Karpas-422 (cell line): ENCODE measurements around the gene RDH13. TPM values are rescaled to one million over a fixed set of nuclear protein-coding genes. Genes with fewer than 3 reads are reported as not detected.
"Not testable (repeated sequence)": the region's sequence is repeated elsewhere in the genome, so short reads cannot be mapped to it uniquely, and the experiment has no call there.

Source experiments
- DNase-seq: peaks from one replicate; pipeline ENCODE4 v3.0.0-alpha.2; 2015
- H2AFZ ChIP-seq: fragments of 200-600 bp; sonication (generic); 2 replicates; pipeline ENCODE4 v1.6.1; 2014; ENCODE audit warnings: antibody characterized with exemption, low read length, mixed read lengths
- H3K27ac ChIP-seq: fragments of 200-600 bp; sonication (generic); 2 replicates; pipeline ENCODE4 v1.5.1; 2014; ENCODE audit warnings: mild to moderate bottlenecking, low read length, moderate library complexity
- H3K27me3 ChIP-seq: fragments of 200-600 bp; sonication (generic); 2 replicates; pipeline ENCODE4 v1.6.1; 2014; ENCODE audit warnings: low read length, mixed read lengths
- H3K36me3 ChIP-seq: fragments of 200-600 bp; sonication (generic); 2 replicates; pipeline ENCODE4 v1.6.1; 2014; ENCODE audit warnings: low read length, mixed read lengths; ENCODE audit not compliant: insufficient read depth
- H3K4me1 ChIP-seq: fragments of 200-600 bp; sonication (generic); 2 replicates; pipeline ENCODE4 v1.6.1; 2014; ENCODE audit warnings: mild to moderate bottlenecking, low read length, mixed read lengths
- H3K4me2 ChIP-seq: fragments of 200-600 bp; sonication (generic); 2 replicates; pipeline ENCODE4 v1.6.1; 2014; ENCODE audit warnings: low read length, low read depth, mild to moderate bottlenecking; ENCODE audit not compliant: poor library complexity, severe bottlenecking
- H3K4me3 ChIP-seq: fragments of 200-600 bp; sonication (generic); 2 replicates; pipeline ENCODE4 v1.5.1; 2014; ENCODE audit warnings: mild to moderate bottlenecking, antibody characterized with exemption, low read length, mixed read lengths
- H3K79me2 ChIP-seq: fragments of 200-600 bp; sonication (generic); 2 replicates; pipeline ENCODE4 v1.6.1; 2014; ENCODE audit warnings: mild to moderate bottlenecking, low read length, mixed read lengths
- H3K9ac ChIP-seq: fragments of 200-600 bp; sonication (generic); 2 replicates; pipeline ENCODE4 v1.6.0; 2014; ENCODE audit warnings: low read length
- H3K9me2 ChIP-seq: fragments of 200-600 bp; sonication (generic), shearing (Covaris generic); replicated peaks from 2 replicates; pipeline ENCODE4 v1.6.0; 2014; ENCODE audit warnings: mild to moderate bottlenecking, low read length, moderate library complexity; ENCODE audit not compliant: insufficient read depth
- H3K9me3 ChIP-seq: fragments of 300-700, 200-600 bp; sonication (generic); 2 replicates; pipeline ENCODE4 v1.6.1; 2014; ENCODE audit warnings: low read length, mixed read lengths
- H4K20me1 ChIP-seq: fragments of 200-600 bp; sonication (generic); 2 replicates; pipeline ENCODE4 v1.6.1; 2014; ENCODE audit warnings: mild to moderate bottlenecking, antibody characterized with exemption, low read length, low read depth; ENCODE audit not compliant: insufficient read depth
- total RNA-seq: library from RNA; depleted of rRNA; stranded (reverse); fragments of >200 nt; shearing (Covaris generic); gene quantifications from 2 replicates; pipeline ENCODE4 v1.2.3, GENCODE V29; 2014; ENCODE audit warnings: low replicate concordance

Gene RDH13
- total RNA-seq, 1 experiment from 2014 or later: 16.4 TPM

GRCh38 chr19:55041244-55041626, 21.7 kb downstream of the RDH13 start:
- peaks cover 6% of the 10 kb centered on the region for H3K79me2 ChIP-seq
- no peak overlapping the region for H3K4me2 ChIP-seq

GRCh38 chr19:55040654-55041053, 22.3 kb downstream of the RDH13 start:
- H3K36me3 ChIP-seq, H3K4me1 ChIP-seq, H3K79me2 ChIP-seq, H3K27ac ChIP-seq, H3K9me3 ChIP-seq, H3K4me2 ChIP-seq, H2AFZ ChIP-seq, H3K27me3 ChIP-seq, H3K9ac ChIP-seq, DNase-seq, H3K4me3 ChIP-seq, H4K20me1 ChIP-seq, H3K9me2 ChIP-seq: not testable (repeated sequence)

More at GRCh38 chr19:55041244-55041626, 21.7 kb downstream of the RDH13 start:
- Histone ChIP-seq H3K4me1 (no peaks in the 10 kb centered on the region), H3K9me2 (no peaks in the 10 kb centered on the region), H3K4me3 (no peak overlapping the region), H3K27me3 (no peaks in the 10 kb centered on the region), H3K27ac (no peak overlapping the region), H2AFZ (no peak overlapping the region), H3K36me3 (peaks cover 6% of the 10 kb centered on the region; the same call in 1 of the 2 replicates), H3K9ac (no peak overlapping the region), H3K9me3 (no peaks in the 10 kb centered on the region), H4K20me1 (no peaks in the 10 kb centered on the region)
- DNase-seq: no peak

GRCh38 chr19:55037603-55038002, 25.3 kb downstream of the RDH13 start:
- DNase-seq: not testable (repeated sequence)

GRCh38 chr19:55036058-55036457, 26.9 kb downstream of the RDH13 start:
- H3K9ac ChIP-seq: no peak overlapping the region
- no peaks in the 10 kb centered on the region for H3K36me3 ChIP-seq
- H3K79me2 ChIP-seq: peaks cover 16% of the 10 kb centered on the region
- no peak overlapping the region for H3K4me2 ChIP-seq
- H3K9me3 ChIP-seq: no peaks in the 10 kb centered on the region
- no peaks in the 10 kb centered on the region for H3K4me1 ChIP-seq
- H4K20me1 ChIP-seq: no peaks in the 10 kb centered on the region
- no peak overlapping the region for H2AFZ ChIP-seq
- no peak for DNase-seq
- no peaks in the 10 kb centered on the region for H3K27me3 ChIP-seq
- no peak overlapping the region for H3K4me3 ChIP-seq
- H3K9me2 ChIP-seq: no peaks in the 10 kb centered on the region
- no peak overlapping the region for H3K27ac ChIP-seq

More at GRCh38 chr19:55037603-55038002, 25.3 kb downstream of the RDH13 start:
- not testable (repeated sequence) for H3K9me3 ChIP-seq, H3K9me2 ChIP-seq, H3K9ac ChIP-seq, H3K27ac ChIP-seq, H3K27me3 ChIP-seq, H2AFZ ChIP-seq, H3K4me3 ChIP-seq, H3K79me2 ChIP-seq, H3K4me1 ChIP-seq, H4K20me1 ChIP-seq, H3K4me2 ChIP-seq, H3K36me3 ChIP-seq

GRCh38 chr19:55034751-55035150, 28.2 kb downstream of the RDH13 start:
- Histone ChIP-seq H3K9me2 (no peaks in the 10 kb centered on the region), H3K9ac (no peak overlapping the region), H3K4me1 (no peaks in the 10 kb centered on the region)

GRCh38 chr19:55032976-55033643, 29.8 kb downstream of the RDH13 start:
- not testable (repeated sequence) for H3K9ac ChIP-seq, H3K4me3 ChIP-seq, H3K4me1 ChIP-seq, H3K4me2 ChIP-seq, DNase-seq, H3K9me3 ChIP-seq, H3K27ac ChIP-seq, H3K36me3 ChIP-seq, H3K9me2 ChIP-seq, H4K20me1 ChIP-seq, H3K27me3 ChIP-seq, H2AFZ ChIP-seq
- H3K79me2 ChIP-seq: peaks cover 18% of the 10 kb centered on the region

More at GRCh38 chr19:55034751-55035150, 28.2 kb downstream of the RDH13 start:
- Histone ChIP-seq H2AFZ (no peak overlapping the region), H3K9me3 (no peaks in the 10 kb centered on the region), H4K20me1 (no peaks in the 10 kb centered on the region), H3K79me2 (peaks cover 18% of the 10 kb centered on the region), H3K4me2 (no peak overlapping the region), H3K27me3 (no peaks in the 10 kb centered on the region), H3K36me3 (no peaks in the 10 kb centered on the region), H3K27ac (no peak overlapping the region), H3K4me3 (no peak overlapping the region)
- no peak for DNase-seq

GRCh38 chr19:55032170-55032800, 30.7 kb downstream of the RDH13 start:
- peaks cover 7% of the 10 kb centered on the region for H3K4me1 ChIP-seq
- H2AFZ ChIP-seq: no peak overlapping the region
- peaks cover 18% of the 10 kb centered on the region for H3K79me2 ChIP-seq
- H3K4me3 ChIP-seq: no peak overlapping the region
- no peak overlapping the region for H3K9ac ChIP-seq
- no peak for DNase-seq
- H3K9me3 ChIP-seq: no peaks in the 10 kb centered on the region
- no peaks in the 10 kb centered on the region for H3K9me2 ChIP-seq
- no peaks in the 10 kb centered on the region for H4K20me1 ChIP-seq
- no peaks in the 10 kb centered on the region for H3K36me3 ChIP-seq
- H3K27ac ChIP-seq: no peak overlapping the region
- H3K4me2 ChIP-seq: no peak overlapping the region
- no peaks in the 10 kb centered on the region for H3K27me3 ChIP-seq

GRCh38 chr19:55031178-55031577, 31.8 kb downstream of the RDH13 start:
- Histone ChIP-seq H3K4me3 (no peak overlapping the region), H3K4me1 (peaks cover 11% of the 10 kb centered on the region), H3K9me2 (no peaks in the 10 kb centered on the region), H3K79me2 (peaks cover 15% of the 10 kb centered on the region), H3K4me2 (no peak overlapping the region), H3K27me3 (no peaks in the 10 kb centered on the region), H3K27ac (no peak overlapping the region), H2AFZ (no peak overlapping the region), H3K36me3 (no peaks in the 10 kb centered on the region), H3K9ac (no peak overlapping the region), H4K20me1 (no peaks in the 10 kb centered on the region), H3K9me3 (peaks cover 2% of the 10 kb centered on the region)
- DNase-seq: no peak
